H9 (cell line): ENCODE data around the gene GARIN5A. TPM values are rescaled to one million over a fixed set of nuclear protein-coding genes. Genes with fewer than 3 reads are reported as not detected.

Experiments used
- DNase-seq: peaks from one replicate; pipeline ENCODE4 v3.0.0-alpha.2; 2017
- H2AFZ ChIP-seq: one replicate; pipeline ENCODE4 v1.6.1; 2013; ENCODE audit warnings: mild to moderate bottlenecking, low read length, control low read depth, moderate library complexity
- H2AK5ac ChIP-seq: 2 replicates; pipeline ENCODE4 v1.6.1; 2013; ENCODE audit warnings: low read length, control low read depth, mixed read lengths; ENCODE audit not compliant: insufficient read length
- H2BK120ac ChIP-seq: one replicate; pipeline ENCODE4 v1.6.1; 2013; ENCODE audit warnings: low read depth, mild to moderate bottlenecking, low read length, control low read depth, inconsistent platforms; ENCODE audit not compliant: poor library complexity, severe bottlenecking
- H2BK12ac ChIP-seq: 2 replicates; pipeline ENCODE4 v1.6.1; 2013; ENCODE audit warnings: low read length, control low read depth, mixed read lengths, low read depth; ENCODE audit not compliant: insufficient read length
- H2BK15ac ChIP-seq: 2 replicates; pipeline ENCODE4 v1.6.1; 2013; ENCODE audit warnings: low read depth, low read length, control low read depth
- H2BK20ac ChIP-seq: one replicate; pipeline ENCODE4 v1.6.1; 2013; ENCODE audit warnings: low read depth, mild to moderate bottlenecking, low read length, control low read depth, inconsistent platforms; ENCODE audit not compliant: poor library complexity, severe bottlenecking
- H2BK5ac ChIP-seq: 2 replicates; pipeline ENCODE4 v1.6.1; 2013; ENCODE audit warnings: low read length, control low read depth, mixed read lengths; ENCODE audit not compliant: insufficient read length
- H3K14ac ChIP-seq: 2 replicates; pipeline ENCODE4 v1.6.1; 2013; ENCODE audit warnings: low read length, control low read depth; ENCODE audit not compliant: insufficient read depth
- H3K18ac ChIP-seq: 2 replicates; pipeline ENCODE4 v1.6.1; 2013; ENCODE audit warnings: low read depth, mild to moderate bottlenecking, mixed read lengths, low read length, control low read depth; ENCODE audit not compliant: insufficient read length
- H3K23ac ChIP-seq: 2 replicates; pipeline ENCODE4 v1.6.1; 2013; ENCODE audit warnings: low read length, control low read depth, mixed read lengths, low read depth; ENCODE audit not compliant: insufficient read length
- H3K23me2 ChIP-seq: 2 replicates; pipeline ENCODE4 v1.6.1; 2013; ENCODE audit warnings: low read depth, mild to moderate bottlenecking, mixed read lengths, low read length, control low read depth; ENCODE audit not compliant: insufficient read length, poor library complexity, severe bottlenecking
- H3K27ac ChIP-seq: 2 replicates; pipeline ENCODE4 v1.5.1; 2013; ENCODE audit warnings: low read length, control low read depth, mixed read lengths, low read depth; ENCODE audit not compliant: insufficient read length
- H3K27me3 ChIP-seq: 2 replicates; pipeline ENCODE4 v1.6.1; 2013; ENCODE audit warnings: low read length, control low read depth, inconsistent platforms; ENCODE audit not compliant: insufficient read depth
- H3K4ac ChIP-seq: 2 replicates; pipeline ENCODE4 v1.6.1; 2013; ENCODE audit warnings: low read depth, mild to moderate bottlenecking, control low read depth, inconsistent platforms, low read length, moderate library complexity
- H3K4me1 ChIP-seq: 2 replicates; pipeline ENCODE4 v1.6.1; 2013; ENCODE audit warnings: low read length, control low read depth, inconsistent platforms; ENCODE audit not compliant: insufficient read depth
- H3K4me2 ChIP-seq: 2 replicates; pipeline ENCODE4 v1.6.1; 2013; ENCODE audit warnings: low read length, control low read depth, mixed read lengths; ENCODE audit not compliant: insufficient read length, insufficient read depth
- H3K56ac ChIP-seq: 2 replicates; pipeline ENCODE4 v1.6.1; 2013; ENCODE audit warnings: low read depth, mild to moderate bottlenecking, mixed read lengths, low read length, control low read depth; ENCODE audit not compliant: insufficient read length
- H3K79me1 ChIP-seq: 2 replicates; pipeline ENCODE4 v1.6.1; 2013; ENCODE audit warnings: low read depth, mild to moderate bottlenecking, moderate library complexity, low read length, control low read depth, inconsistent platforms; ENCODE audit not compliant: insufficient read depth, poor library complexity, severe bottlenecking
- H3K79me2 ChIP-seq: 2 replicates; pipeline ENCODE4 v1.6.1; 2013; ENCODE audit warnings: low read length, control low read depth, inconsistent platforms; ENCODE audit not compliant: insufficient read depth
- H3K9ac ChIP-seq: 2 replicates; pipeline ENCODE4 v1.6.1; 2013; ENCODE audit warnings: low read length, control low read depth, mixed read lengths; ENCODE audit not compliant: insufficient read length; ENCODE audit errors: extremely low read depth
- H3K9me3 ChIP-seq: one replicate; pipeline ENCODE4 v1.6.1; 2013; ENCODE audit warnings: low read depth, low read length, inconsistent platforms; ENCODE audit not compliant: control insufficient read depth
- H3T11ph ChIP-seq: one replicate; pipeline ENCODE4 v1.6.1; 2013; ENCODE audit warnings: mild to moderate bottlenecking, low read length, control low read depth, inconsistent platforms
- H4K20me1 ChIP-seq: one replicate; pipeline ENCODE4 v1.6.1; 2013; ENCODE audit not compliant: control insufficient read depth, insufficient read length, insufficient read depth
- H4K5ac ChIP-seq: 2 replicates; pipeline ENCODE4 v1.6.1; 2013; ENCODE audit warnings: low read depth, mild to moderate bottlenecking, mixed read lengths, low read length, control low read depth; ENCODE audit not compliant: insufficient read length
- H4K8ac ChIP-seq: replicated peaks from 2 replicates; pipeline ENCODE4 v1.6.1; 2013; ENCODE audit warnings: low read length, control low read depth, mixed read lengths, low read depth; ENCODE audit not compliant: insufficient read length
- H4K91ac ChIP-seq: 2 replicates; pipeline ENCODE4 v1.6.1; 2013; ENCODE audit warnings: low read depth, mild to moderate bottlenecking, moderate library complexity, mixed read lengths, low read length, control low read depth; ENCODE audit not compliant: insufficient read length
- H3K27ac Mint-ChIP-seq, 3 experiments: 2 replicates in 2 of 3; 3 replicates in 1 of 3; pipeline ENCODE4 v1.8.0; 2020 to 2021; ENCODE audit warnings: mixed read lengths in 3 of 3, mild to moderate bottlenecking in 1 of 3, moderate library complexity in 1 of 3
- H3K27me3 Mint-ChIP-seq: 2 replicates; pipeline ENCODE4 v1.8.0; 2021; ENCODE audit warnings: low read depth, mild to moderate bottlenecking, moderate library complexity, mixed read lengths
- H3K36me3 Mint-ChIP-seq, 3 experiments: 2 replicates in 2 of 3; 3 replicates in 1 of 3; pipeline ENCODE4 v1.8.0; 2020 to 2021; ENCODE audit warnings: low read depth in 3 of 3, mixed read lengths in 3 of 3; ENCODE audit not compliant: insufficient read depth in 1 of 3
- H3K4me1 Mint-ChIP-seq, 2 experiments: 2 replicates each; pipeline ENCODE4 v1.8.0; 2020; ENCODE audit warnings: mixed read lengths in 2 of 2
- H3K4me3 Mint-ChIP-seq, 2 experiments: 2 replicates in 1 of 2; 3 replicates in 1 of 2; pipeline ENCODE4 v1.8.0; 2020 to 2021; ENCODE audit warnings: mild to moderate bottlenecking in 2 of 2, mixed read lengths in 2 of 2, moderate library complexity in 1 of 2
- H3K9me3 Mint-ChIP-seq, 2 experiments: 2 replicates in 1 of 2; 3 replicates in 1 of 2; pipeline ENCODE4 v1.8.0; 2020; ENCODE audit warnings: mild to moderate bottlenecking in 2 of 2, mixed read lengths in 2 of 2, moderate library complexity in 1 of 2
- WGBS: extraction: QIAGEN DNeasy Blood & Tissue Kit; methylation state at CpG from one replicate; pipeline ENCODE4 v1.1.7; 2013; ENCODE audit warnings: missing lambda C conversion rate, low lambda C conversion rate, mixed read lengths; ENCODE audit not compliant: insufficient read length; ENCODE audit errors: extremely low coverage; 5-methylcytosine and 5-hydroxymethylcytosine counted together
- total RNA-seq: library from RNA; stranded (reverse); gene quantifications from 2 replicates; pipeline ENCODE4 v1.2.1, GENCODE V29; 2021
- TF ChIP-seq, protein P1 (sequence below): fragments of 200-600 bp; sonication (generic); conservative IDR thresholded peaks from 3 replicates; pipeline ENCODE4 v1.8.0; 2021; ENCODE audit warnings: antibody characterized with exemption, mild to moderate bottlenecking

The GARIN5A gene
- total RNA-seq, 1 experiment from 2014 or later: 9.5 TPM

DNA sequence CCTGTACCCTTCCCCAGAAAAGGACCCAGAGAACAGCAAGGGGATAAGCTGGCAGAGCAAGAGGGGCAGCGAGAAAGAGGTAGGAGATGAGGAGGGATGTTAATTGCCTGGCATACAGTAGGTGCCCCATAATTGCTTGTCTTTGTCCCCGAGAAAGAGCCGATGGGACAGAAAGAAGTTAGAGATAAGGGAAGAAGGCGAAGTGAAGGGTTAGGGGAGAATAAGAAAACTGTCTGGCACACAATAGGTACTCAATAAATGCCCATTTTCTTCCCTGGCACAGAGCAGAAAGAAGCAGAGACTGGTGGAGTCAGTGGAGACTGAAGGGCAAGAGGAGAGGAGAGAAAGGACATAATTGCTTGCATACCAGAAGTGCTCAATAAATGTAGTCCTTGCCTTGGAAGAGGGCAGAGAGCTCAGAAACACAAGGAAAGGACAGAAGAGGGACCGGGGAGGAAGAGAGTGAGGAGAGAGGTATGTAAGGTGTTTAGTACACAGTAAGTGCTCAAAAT lies 18.4 kb upstream of the GARIN5A start:
- no peak overlapping the region for H3K27ac Mint-ChIP-seq
- H4K20me1 ChIP-seq: no peaks in the 10 kb centered on the region

More for the DNA sequence above, 18.4 kb upstream of the GARIN5A start:
- Histone ChIP-seq H3K14ac (no peak overlapping the region), H2AFZ (no peak overlapping the region), H3K56ac (no peak overlapping the region), H3T11ph (no peak overlapping the region), H4K5ac (no peak overlapping the region), H3K4me1 (peaks cover 4% of the 10 kb centered on the region; the same call in 1 of the 2 replicates), H2BK15ac (no peak overlapping the region), H3K9ac (no peak overlapping the region), H3K27me3 (peaks cover 30% of the 10 kb centered on the region; the same call in 1 of the 2 replicates), H3K4ac (no peak overlapping the region), H3K4me2 (no peak overlapping the region), H3K27ac (no peak overlapping the region), H4K91ac (no peak overlapping the region), H3K79me1 (no peaks in the 10 kb centered on the region), H3K79me2 (no peaks in the 10 kb centered on the region), H3K23me2 (peaks cover 5% of the 10 kb centered on the region), H3K9me3 (no peaks in the 10 kb centered on the region), H3K23ac (no peak overlapping the region), H2BK120ac (no peak overlapping the region), H2BK12ac (no peak overlapping the region), H3K18ac (no peak overlapping the region), H2AK5ac (no peak overlapping the region), H2BK20ac (no peak overlapping the region), H4K8ac (no peak overlapping the region), H2BK5ac (no peak overlapping the region)
- no CpG with 5 or more reads among the region's 5 CpGs for WGBS
- Mint-ChIP-seq H3K36me3 (peaks cover 0 to 6% (median 0%) of the 10 kb centered on the region in 3 experiments; a peak in 4 of 7 replicates), H3K27me3 (peaks cover 62% of the 10 kb centered on the region), H3K4me1 (peaks cover 15 to 24% of the 10 kb centered on the region in 2 experiments), H3K9me3 (peaks cover 6 to 13% of the 10 kb centered on the region in 2 experiments; a peak in 4 of 5 replicates), H3K4me3 (no peak overlapping the region; a peak in 1 of 5 replicates)
- TF ChIP-seq, protein P1, sequence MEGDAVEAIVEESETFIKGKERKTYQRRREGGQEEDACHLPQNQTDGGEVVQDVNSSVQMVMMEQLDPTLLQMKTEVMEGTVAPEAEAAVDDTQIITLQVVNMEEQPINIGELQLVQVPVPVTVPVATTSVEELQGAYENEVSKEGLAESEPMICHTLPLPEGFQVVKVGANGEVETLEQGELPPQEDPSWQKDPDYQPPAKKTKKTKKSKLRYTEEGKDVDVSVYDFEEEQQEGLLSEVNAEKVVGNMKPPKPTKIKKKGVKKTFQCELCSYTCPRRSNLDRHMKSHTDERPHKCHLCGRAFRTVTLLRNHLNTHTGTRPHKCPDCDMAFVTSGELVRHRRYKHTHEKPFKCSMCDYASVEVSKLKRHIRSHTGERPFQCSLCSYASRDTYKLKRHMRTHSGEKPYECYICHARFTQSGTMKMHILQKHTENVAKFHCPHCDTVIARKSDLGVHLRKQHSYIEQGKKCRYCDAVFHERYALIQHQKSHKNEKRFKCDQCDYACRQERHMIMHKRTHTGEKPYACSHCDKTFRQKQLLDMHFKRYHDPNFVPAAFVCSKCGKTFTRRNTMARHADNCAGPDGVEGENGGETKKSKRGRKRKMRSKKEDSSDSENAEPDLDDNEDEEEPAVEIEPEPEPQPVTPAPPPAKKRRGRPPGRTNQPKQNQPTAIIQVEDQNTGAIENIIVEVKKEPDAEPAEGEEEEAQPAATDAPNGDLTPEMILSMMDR: no peak
- DNase-seq: no peak
